ENCODE results near the gene SLC39A3.

GRCh38 chr19:2755448-2755705 is 15.6 kb upstream of the SLC39A3 start:
- TF ChIP-seq SUZ12 (IDR thresholded peaks at IDR 0.05; ENCODE audit: extremely low read depth, insufficient read depth, insufficient read length) (no peak), ZNF274 (IDR thresholded peaks at IDR 0.05; ENCODE audit: low read depth, low read length) (no peak)

All from NT2/D1 (cell line).